Astrocyte (in vitro differentiated cells and primary cell): ENCODE measurements around the gene ERFL. TPM values are rescaled to one million over a fixed set of nuclear protein-coding genes. Genes with fewer than 3 reads are reported as not detected.
A peak's percentile ranks its signal among the peaks of the same experiment; 100 is the strongest.

ENCODE experiments used
- DNase-seq: peaks from one replicate; pipeline ENCODE4 v3.0.0-alpha.2; 2010; ENCODE audit warnings: low read depth
- FAIRE-seq: peaks from 2 replicates; lab custom pipeline; 2011; peaks lifted over from hg19 to GRCh38; lab: Jason Lieb, UNC
- H2AFZ ChIP-seq: 2 replicates; pipeline ENCODE4 v1.6.0; 2012; ENCODE audit warnings: low read depth, low read length, inconsistent platforms
- H3K27ac ChIP-seq: 2 replicates; pipeline ENCODE4 v1.5.1; 2011; ENCODE audit warnings: low read depth, low read length, inconsistent platforms
- H3K27me3 ChIP-seq: 2 replicates; pipeline ENCODE4 v1.6.0; 2011; ENCODE audit warnings: low read length, inconsistent platforms; ENCODE audit not compliant: insufficient read depth
- H3K36me3 ChIP-seq: 2 replicates; pipeline ENCODE4 v1.5.1; 2011; ENCODE audit warnings: low read length, inconsistent platforms; ENCODE audit not compliant: insufficient read depth
- H3K4me1 ChIP-seq: 2 replicates; pipeline ENCODE4 v1.5.1; 2011; ENCODE audit warnings: low read length, inconsistent platforms; ENCODE audit not compliant: insufficient read depth
- H3K4me2 ChIP-seq: 2 replicates; pipeline ENCODE4 v1.6.0; 2012; ENCODE audit warnings: low read length, inconsistent platforms
- H3K4me3 ChIP-seq: 2 replicates; pipeline ENCODE4 v1.5.1; 2011; ENCODE audit warnings: low read depth, mild to moderate bottlenecking, low read length, inconsistent platforms; ENCODE audit not compliant: insufficient read depth
- H3K79me2 ChIP-seq: 2 replicates; pipeline ENCODE4 v1.6.0; 2012; ENCODE audit warnings: mild to moderate bottlenecking, low read length, inconsistent platforms; ENCODE audit not compliant: insufficient read depth
- H3K9ac ChIP-seq: 2 replicates; pipeline ENCODE4 v1.6.0; 2012; ENCODE audit warnings: mild to moderate bottlenecking, low read length, inconsistent platforms
- H3K9me3 ChIP-seq: 2 replicates; pipeline ENCODE4 v1.5.1; 2012; ENCODE audit warnings: low read depth, mild to moderate bottlenecking, low read length, inconsistent platforms; ENCODE audit not compliant: insufficient read depth
- H4K20me1 ChIP-seq: 2 replicates; pipeline ENCODE4 v1.6.0; 2012; ENCODE audit warnings: low read length, inconsistent platforms; ENCODE audit not compliant: insufficient read depth
- H3K27ac Mint-ChIP-seq: one replicate; pipeline ENCODE4 v1.8.0; 2021; ENCODE audit warnings: mild to moderate bottlenecking, mixed read lengths; ENCODE audit not compliant: unreplicated experiment
- H3K27me3 Mint-ChIP-seq: one replicate; pipeline ENCODE4 v1.8.0; 2021; ENCODE audit warnings: low read depth, mixed read lengths; ENCODE audit not compliant: unreplicated experiment
- H3K36me3 Mint-ChIP-seq: one replicate; pipeline ENCODE4 v1.8.0; 2021; ENCODE audit warnings: low read depth, mixed read lengths; ENCODE audit not compliant: unreplicated experiment
- H3K4me1 Mint-ChIP-seq: one replicate; pipeline ENCODE4 v1.8.0; 2021; ENCODE audit warnings: low read depth, mixed read lengths; ENCODE audit not compliant: unreplicated experiment
- H3K4me3 Mint-ChIP-seq: one replicate; pipeline ENCODE4 v1.8.0; 2021; ENCODE audit warnings: mild to moderate bottlenecking, moderate library complexity, mixed read lengths; ENCODE audit not compliant: unreplicated experiment
- H3K9me3 Mint-ChIP-seq: one replicate; pipeline ENCODE4 v1.8.0; 2021; ENCODE audit warnings: mild to moderate bottlenecking, mixed read lengths; ENCODE audit not compliant: unreplicated experiment
- EZH2 ChIP-seq: IDR thresholded peaks from 2 replicates; pipeline ENCODE4 v1.6.1; 2012; ENCODE audit warnings: mild to moderate bottlenecking, low read length, inconsistent platforms; ENCODE audit not compliant: insufficient read depth
- total RNA-seq: library from RNA; stranded (reverse); gene quantifications from 2 replicates; pipeline ENCODE4 v1.2.1, GENCODE V29; 2021
- TF ChIP-seq, protein P1 (sequence below): IDR thresholded peaks from 2 replicates; pipeline ENCODE4 v1.5.1; 2011; ENCODE audit warnings: low read depth, mild to moderate bottlenecking, inconsistent platforms, low read length, moderate library complexity; ENCODE audit not compliant: insufficient read depth

ERFL gene
- total RNA-seq, 1 donor from 2014 or later, result 0.41 TPM

DNA sequence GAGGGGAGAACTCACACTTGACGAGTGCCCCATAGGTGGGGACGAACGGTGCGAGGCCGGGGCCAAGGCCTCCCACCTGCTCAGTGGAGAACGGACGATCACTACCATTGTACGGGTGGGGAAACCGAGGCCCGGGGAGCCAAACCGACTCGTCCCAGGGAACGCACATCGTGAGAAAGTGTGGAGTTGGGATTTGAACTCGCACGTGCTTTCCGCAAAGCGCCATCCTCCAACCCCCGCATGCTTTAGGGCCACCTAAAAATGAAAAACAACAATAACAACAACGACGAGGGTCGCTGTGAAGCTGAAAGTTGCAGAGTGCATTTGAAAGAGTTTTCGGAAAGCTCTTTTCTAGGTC is 44.8 kb downstream of the ERFL start:
- no peak for FAIRE-seq

DNA sequence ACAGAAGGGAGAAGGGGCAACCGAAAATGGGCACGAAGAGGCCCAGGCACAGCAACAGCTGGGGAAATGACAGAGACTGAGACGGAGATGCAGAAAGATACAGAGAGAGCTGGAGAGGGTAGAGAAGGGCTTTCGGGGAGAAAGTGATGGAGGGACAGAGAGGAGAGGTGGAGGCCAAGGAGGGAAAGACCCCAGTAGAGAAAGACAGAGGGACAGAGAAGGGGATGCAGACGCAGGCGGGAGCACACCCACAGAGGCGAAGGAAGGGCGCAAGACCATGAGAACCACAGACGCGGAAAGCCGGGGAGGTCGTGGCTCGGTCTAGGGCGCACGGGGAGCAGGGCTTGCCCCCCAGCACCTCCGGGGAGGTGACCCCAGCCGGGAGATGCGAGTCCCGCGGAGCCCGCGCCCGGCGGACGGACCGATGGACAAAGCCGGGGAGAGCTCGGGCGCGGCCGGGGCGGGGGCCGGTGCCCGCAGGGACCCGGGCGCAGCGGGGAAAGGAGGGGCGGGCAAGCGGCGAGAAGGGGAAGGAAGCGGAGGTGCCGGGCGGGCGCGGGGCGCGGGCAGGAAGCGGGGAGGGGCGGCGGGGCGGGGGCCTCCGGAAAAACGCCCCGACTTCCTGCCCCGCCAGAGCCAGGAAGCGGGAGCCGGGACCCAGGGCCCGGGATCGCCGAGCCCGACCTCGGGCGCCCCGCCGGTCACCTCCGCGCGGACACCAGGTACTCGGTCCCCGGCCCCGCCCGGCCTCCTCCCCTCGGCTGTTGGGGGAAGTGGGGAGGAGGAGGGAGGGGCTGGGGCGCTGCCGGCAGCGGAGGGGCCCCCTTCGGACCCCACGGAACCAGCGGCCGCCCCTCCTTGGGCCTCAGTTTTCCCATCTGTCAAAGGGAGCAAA is 45.4 kb downstream of the ERFL start, which contains the start of gene ARHGEF1:
Gene ARHGEF1 (plus strand): TSS at position 617 of the 895 bp plus-strand sequence. CDS start 4,899 bp downstream, outside the sequence.
- peaks cover under 1% of the 10 kb centered on the region for H3K27me3 ChIP-seq
- H3K4me1 ChIP-seq, result peaks cover 24% of the 10 kb centered on the region
- peak within 1 kb of the TSS; percentile 79 for H3K4me3 ChIP-seq
- DNase-seq (no peak), FAIRE-seq (no peak)
- peaks cover 13% of the 10 kb centered on the region for H3K4me1 Mint-ChIP-seq
- no peaks in the 10 kb centered on the region for H3K9me3 ChIP-seq
- peaks cover 23% of the 10 kb centered on the region for H4K20me1 ChIP-seq
- H3K36me3 Mint-ChIP-seq, result peaks cover 10% of the 10 kb centered on the region
- peak within 1 kb of the TSS; percentile 92 for H3K4me3 Mint-ChIP-seq
- H3K27ac Mint-ChIP-seq, result peak within 1 kb of the TSS; percentile 68
- H3K27me3 Mint-ChIP-seq, result peaks cover 7% of the 10 kb centered on the region
- no peak within 1 kb of the TSS for H3K27ac ChIP-seq
- no peaks in the 10 kb centered on the region for H3K36me3 ChIP-seq
- H3K9me3 Mint-ChIP-seq, result no peaks in the 10 kb centered on the region
- peaks cover 37% of the 10 kb centered on the region for H3K79me2 ChIP-seq
- H3K9ac ChIP-seq, result peak within 1 kb of the TSS; percentile 90
- peak within 1 kb of the TSS; percentile 98 for H3K4me2 ChIP-seq
- peak within 1 kb of the TSS; percentile 87 for H2AFZ ChIP-seq
- no peak for TF ChIP-seq EZH2
- TF ChIP-seq, protein P1, sequence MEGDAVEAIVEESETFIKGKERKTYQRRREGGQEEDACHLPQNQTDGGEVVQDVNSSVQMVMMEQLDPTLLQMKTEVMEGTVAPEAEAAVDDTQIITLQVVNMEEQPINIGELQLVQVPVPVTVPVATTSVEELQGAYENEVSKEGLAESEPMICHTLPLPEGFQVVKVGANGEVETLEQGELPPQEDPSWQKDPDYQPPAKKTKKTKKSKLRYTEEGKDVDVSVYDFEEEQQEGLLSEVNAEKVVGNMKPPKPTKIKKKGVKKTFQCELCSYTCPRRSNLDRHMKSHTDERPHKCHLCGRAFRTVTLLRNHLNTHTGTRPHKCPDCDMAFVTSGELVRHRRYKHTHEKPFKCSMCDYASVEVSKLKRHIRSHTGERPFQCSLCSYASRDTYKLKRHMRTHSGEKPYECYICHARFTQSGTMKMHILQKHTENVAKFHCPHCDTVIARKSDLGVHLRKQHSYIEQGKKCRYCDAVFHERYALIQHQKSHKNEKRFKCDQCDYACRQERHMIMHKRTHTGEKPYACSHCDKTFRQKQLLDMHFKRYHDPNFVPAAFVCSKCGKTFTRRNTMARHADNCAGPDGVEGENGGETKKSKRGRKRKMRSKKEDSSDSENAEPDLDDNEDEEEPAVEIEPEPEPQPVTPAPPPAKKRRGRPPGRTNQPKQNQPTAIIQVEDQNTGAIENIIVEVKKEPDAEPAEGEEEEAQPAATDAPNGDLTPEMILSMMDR, result no peak

More for the DNA sequence above, 44.8 kb downstream of the ERFL start:
- no peak for DNase-seq
- no peaks in the 10 kb centered on the region for H3K36me3 ChIP-seq
- peaks cover 29% of the 10 kb centered on the region for H4K20me1 ChIP-seq
- peaks cover 31% of the 10 kb centered on the region for H3K4me1 ChIP-seq
- TF ChIP-seq, protein P1, result no peak
- TF ChIP-seq EZH2, result no peak
- Mint-ChIP-seq H3K27ac (peak overlapping the region; percentile 22), H3K4me3 (peak overlapping the region; percentile 92), H3K27me3 (peaks cover 5% of the 10 kb centered on the region), H3K9me3 (no peaks in the 10 kb centered on the region), H3K4me1 (peaks cover 19% of the 10 kb centered on the region), H3K36me3 (peaks cover 11% of the 10 kb centered on the region)
- peak overlapping the region; percentile 98 for H3K4me2 ChIP-seq
- peak overlapping the region; percentile 43 for H2AFZ ChIP-seq
- peak overlapping the region; percentile 90 for H3K9ac ChIP-seq
- peaks cover 42% of the 10 kb centered on the region for H3K79me2 ChIP-seq
- H3K27ac ChIP-seq, result no peak overlapping the region
- H3K9me3 ChIP-seq, result no peaks in the 10 kb centered on the region
- H3K27me3 ChIP-seq, result no peaks in the 10 kb centered on the region
- H3K4me3 ChIP-seq, result peak overlapping the region; percentile 79
